Renal cortex interstitium (tissue), 11 donors: Measurements from ENCODE around the gene ZCWPW1. TPM values are rescaled to one million over a fixed set of nuclear protein-coding genes. Genes with fewer than 3 reads are reported as not detected.

Source experiments
- DNase-seq, 11 donors: peaks; one replicate each; pipeline ENCODE4 v3.0.0-alpha.2; 2013; ENCODE audit warnings: low read depth in 9 of 11, low spot score in 4 of 11; ENCODE audit errors: extremely low read depth in 1 of 11
- polyA plus RNA-seq, 3 donors: library from polyadenylated mRNA; unstranded; fragments of 120-200 nt; gene quantifications; one replicate each; pipeline ENCODE4 v1.2.1, GENCODE V29; 2013; ENCODE audit not compliant: insufficient read length in 3 of 3

Gene ZCWPW1
- polyA plus RNA-seq, 3 donors, result 4.7 to 7.5 (median 5.9) TPM

GRCh38 chr7:100435401-100436304, 7.2 kb upstream of the ZCWPW1 start:
- peak in 1 of 11 donors; percentile 23 for DNase-seq

DNA sequence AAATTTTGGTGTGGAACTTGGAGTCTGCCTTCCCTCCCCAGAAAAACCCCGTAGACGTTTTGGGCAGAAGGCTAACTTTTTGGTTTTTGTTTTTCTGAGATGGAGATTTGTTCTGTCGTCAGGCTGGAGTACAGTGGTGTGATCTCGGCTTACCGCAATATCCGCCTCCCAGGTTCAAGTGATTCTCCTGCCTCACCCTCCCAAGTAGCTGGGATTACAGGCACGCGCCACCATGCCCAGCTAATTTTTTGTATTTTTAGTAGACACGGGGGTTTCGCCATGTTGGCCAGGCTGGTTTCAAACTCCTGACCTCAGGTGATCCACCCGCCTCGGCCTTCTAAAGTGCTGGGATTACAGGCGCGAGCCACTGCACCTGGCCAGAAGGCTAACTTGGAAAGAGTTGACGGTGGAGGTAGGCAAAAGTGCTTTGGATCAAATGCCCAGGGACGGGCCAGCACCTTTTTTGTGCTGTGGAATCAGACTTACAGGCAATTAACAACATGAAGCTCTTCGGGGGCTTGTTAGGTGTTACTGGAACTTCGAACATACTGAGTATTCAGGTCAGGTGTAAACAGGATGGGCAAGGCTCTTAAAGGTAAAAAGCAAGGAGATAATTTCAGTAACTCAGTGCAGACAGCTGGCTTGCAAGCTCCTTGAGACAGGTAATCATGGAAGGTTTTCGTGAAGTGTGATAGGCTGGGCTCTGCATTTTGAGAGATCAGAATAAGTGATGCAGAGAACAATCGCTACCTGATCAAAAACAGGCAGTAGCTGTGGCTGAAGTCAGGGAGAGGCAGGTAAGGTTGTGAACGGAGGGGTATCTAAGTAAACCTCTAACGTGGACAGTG, 6.0 kb upstream of the ZCWPW1 start:
- DNase-seq, result no peak

- no peak for DNase-seq
These were observed 5.2 kb upstream of the ZCWPW1 start for GRCh38 chr7:100433592-100434296.

- DNase-seq, result no peak
These were observed 4.7 kb upstream of the ZCWPW1 start for GRCh38 chr7:100433276-100433591.

DNA sequence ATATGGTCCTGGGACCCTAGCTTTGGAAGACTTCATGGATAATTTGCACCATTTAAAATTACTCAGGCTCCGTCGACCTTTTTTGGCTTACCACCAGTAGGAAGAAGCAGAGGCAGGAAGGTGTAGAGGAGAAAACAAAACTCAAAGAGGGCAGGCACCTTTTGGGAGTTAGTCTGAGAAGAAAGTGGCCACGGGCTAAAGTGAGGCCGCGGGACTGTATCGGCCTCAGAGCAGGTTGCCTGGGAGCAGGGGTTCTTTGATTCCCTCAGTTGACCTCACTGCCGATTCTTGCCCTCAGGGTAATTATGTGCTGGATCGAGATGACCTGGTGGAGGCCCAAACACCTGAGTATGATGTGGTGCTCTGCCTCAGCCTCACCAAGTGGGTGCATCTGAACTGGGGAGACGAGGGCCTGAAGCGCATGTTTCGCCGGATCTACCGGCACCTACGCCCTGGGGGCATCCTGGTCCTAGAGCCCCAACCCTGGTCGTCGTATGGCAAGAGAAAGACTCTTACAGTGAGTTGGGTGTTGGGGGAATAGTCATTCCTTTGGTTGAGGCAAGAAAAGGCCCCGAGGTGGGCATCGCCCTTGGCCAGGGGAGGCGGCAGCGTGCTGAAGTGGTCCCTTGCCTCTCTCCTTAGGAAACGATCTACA, 4.2 kb upstream of the ZCWPW1 start:
- no peak for DNase-seq

- DNase-seq, result no peak
These were observed 3.5 kb upstream of the ZCWPW1 start for GRCh38 chr7:100432053-100432452.

DNA sequence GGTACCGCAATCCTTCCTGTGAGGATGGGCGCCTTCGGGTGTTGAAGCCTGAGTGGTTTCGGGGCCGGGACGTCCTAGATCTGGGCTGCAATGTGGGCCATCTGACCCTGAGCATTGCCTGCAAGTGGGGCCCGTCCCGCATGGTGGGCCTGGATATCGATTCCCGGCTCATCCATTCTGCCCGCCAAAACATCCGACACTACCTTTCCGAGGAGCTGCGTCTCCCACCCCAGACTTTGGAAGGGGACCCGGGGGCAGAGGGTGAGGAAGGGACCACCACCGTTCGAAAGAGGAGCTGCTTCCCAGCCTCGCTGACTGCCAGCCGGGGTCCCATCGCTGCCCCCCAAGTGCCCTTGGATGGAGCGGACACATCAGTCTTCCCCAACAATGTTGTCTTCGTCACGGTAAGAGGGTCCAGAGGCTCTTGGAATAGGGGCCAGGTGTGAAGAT, 2.8 kb upstream of the ZCWPW1 start:
- no peak for DNase-seq

DNA sequence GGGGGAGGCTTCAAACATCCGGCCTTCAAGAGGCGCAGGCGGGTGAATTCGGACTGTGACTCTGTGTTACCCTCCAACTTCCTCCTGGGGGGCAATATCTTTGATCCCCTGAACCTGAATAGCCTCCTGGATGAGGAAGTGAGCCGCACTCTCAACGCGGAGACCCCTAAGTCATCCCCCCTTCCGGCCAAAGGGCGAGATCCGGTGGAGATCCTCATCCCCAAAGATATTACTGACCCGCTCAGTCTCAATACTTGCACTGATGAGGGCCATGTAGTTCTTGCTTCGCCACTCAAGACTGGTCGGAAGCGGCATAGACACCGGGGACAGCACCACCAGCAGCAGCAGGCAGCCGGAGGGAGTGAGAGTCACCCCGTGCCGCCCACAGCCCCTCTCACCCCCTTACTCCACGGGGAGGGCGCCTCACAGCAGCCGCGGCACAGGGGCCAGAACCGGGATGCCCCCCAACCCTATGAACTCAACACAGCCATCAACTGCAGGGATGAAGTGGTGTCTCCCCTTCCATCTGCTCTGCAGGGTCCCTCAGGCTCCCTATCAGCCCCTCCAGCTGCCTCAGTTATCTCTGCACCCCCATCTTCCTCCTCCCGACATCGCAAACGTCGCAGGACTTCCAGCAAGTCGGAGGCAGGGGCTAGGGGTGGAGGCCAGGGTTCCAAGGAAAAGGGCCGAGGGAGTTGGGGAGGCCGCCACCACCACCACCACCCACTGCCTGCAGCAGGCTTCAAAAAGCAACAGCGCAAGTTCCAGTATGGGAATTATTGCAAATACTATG, 2.2 kb upstream of the ZCWPW1 start:
- DNase-seq, result no peak

DNA sequence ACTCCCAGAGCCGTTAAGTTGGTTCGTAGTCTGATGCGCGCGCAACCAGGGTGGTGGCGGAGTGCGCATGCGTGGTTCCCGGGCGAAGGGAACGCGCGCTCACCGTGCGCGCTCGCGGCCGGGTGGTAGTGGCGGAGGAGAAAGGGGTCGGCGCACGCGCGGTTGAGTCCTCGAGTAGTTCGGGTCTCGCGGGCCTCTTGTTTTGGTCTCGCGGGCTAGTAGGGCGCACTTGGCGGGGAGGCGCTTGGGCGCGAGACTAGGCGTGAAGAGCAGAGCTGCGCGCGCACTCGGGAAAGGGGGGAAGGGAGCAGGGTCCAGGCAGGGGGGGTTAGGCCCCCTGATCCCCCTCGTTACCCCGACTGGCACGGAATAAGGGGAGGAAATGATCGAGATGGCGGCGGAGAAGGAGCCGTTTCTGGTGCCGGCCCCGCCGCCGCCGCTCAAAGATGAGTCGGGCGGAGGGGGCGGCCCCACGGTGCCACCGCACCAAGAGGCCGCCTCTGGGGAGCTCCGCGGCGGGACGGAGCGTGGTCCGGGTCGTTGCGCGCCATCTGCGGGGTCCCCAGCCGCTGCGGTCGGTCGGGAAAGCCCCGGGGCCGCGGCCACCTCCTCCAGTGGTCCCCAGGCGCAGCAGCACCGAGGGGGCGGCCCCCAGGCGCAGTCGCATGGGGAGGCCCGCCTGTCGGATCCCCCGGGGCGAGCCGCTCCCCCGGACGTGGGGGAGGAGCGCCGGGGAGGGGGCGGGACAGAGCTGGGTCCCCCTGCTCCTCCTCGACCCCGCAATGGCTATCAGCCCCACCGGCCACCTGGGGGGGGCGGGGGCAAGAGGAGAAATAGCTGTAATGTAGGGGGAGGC, 1.4 kb upstream of the ZCWPW1 start, which contains the start of gene MEPCE:
Gene MEPCE, plus strand, starts transcription at position 195 of the 856 bp plus-strand sequence. Its CDS starts 188 bp downstream, at position 383.
- DNase-seq, result peak; percentile 89 to 96 (median 95)

GRCh38 chr7:100428967-100429636, 599 bp upstream of the ZCWPW1 start:
- DNase-seq, result peak; percentile 98 to 100 (median 100)

DNA sequence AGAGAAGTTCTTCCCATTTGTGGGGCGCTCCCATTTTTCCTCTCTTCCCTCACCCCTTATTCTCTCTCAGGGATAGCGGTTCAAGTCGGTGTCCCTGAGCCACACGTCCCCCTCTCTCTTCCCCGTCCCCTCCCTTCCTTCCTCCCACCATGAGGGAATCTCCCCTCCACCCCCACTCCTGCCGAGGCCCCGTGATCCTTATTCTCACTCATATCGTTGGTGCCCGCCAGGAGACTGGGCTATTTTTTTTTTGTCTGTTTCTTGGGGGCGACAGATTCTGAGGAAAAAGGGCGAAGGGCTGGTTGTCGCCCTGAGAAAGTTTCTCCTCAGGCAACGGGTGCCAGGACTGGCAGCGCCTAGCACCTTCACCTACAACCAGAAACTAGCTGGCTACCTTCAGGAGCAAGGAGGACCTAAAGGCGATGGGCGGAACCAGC, 723 bp downstream of the ZCWPW1 start:
- no peak for DNase-seq

- no peak for DNase-seq
These were observed 2.0 kb downstream of the ZCWPW1 start for GRCh38 chr7:100426516-100426915.

- DNase-seq, result no peak
These were observed 3.2 kb downstream of the ZCWPW1 start for GRCh38 chr7:100425347-100425746.

DNA sequence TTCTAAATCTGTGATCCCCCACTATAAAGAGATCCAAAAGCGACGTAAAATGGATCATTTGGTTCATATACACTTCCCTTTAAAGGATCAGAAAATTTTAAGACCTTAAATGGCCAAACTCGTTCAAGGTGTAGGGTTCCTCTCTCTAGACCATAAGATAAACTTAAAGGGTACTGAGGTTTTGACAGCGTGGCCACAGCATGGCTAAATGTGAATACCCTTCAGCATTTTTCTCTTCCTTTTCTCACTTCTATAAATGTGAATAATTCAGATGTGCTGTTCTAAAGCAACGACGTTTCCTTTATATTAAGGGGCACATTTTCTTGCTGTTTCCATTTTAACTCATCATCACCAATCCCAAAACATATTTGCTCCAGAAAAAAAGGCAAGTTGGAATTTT, 5.2 kb downstream of the ZCWPW1 start:
- DNase-seq, result no peak

DNA sequence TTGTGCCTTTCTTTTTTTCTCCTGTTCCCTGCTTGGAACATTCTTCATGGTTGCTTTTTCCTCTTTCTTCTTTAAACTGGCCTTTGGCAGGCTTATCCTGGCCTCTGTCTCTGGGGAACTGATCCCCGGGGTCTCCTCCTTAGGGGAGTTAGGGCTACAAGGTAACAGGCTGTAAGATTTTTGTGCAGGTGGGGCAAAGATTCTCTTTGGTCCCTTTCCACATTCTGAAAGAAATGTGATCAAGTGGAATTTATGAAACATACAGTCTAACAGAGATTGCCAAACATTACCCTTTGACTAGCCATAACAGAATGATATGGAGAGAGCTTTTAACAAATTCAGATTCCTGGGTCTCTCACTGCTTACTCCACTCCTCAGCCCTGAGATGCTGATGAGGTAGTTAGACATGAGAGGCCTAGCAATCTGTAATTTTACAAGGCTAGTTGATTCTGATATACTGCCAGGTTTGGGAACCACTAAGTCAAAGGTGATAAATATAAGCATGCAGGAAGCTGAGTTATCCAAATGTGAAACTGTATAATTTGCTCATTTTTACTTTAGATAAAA, 8.8 kb downstream of the ZCWPW1 start:
- no peak for DNase-seq

GRCh38 chr7:100418930-100419659, 9.4 kb downstream of the ZCWPW1 start:
- no peak for DNase-seq
